Peyer's patch (tissue), 4 donors: ENCODE data around the gene COMMD4.

Source experiments
- POLR2A ChIP-seq, 2 donors: fragments of 450-650 bp; IDR thresholded peaks; one replicate each; pipeline ENCODE4 v1.5.1; 2017; ENCODE audit warnings: antibody characterized with exemption in 2 of 2, mild to moderate bottlenecking in 2 of 2, moderate library complexity in 2 of 2
- TF ChIP-seq, protein P1 (sequence below), 6 experiments: fragments of 450-650 bp in 4 of 6; fragments of 200-600 bp in 2 of 6; sonication (generic) in 1 of 6; IDR thresholded peaks; one replicate each; pipeline ENCODE4 v1.5.1; 2017 to 2019; ENCODE audit warnings: antibody characterized with exemption in 6 of 6, mild to moderate bottlenecking in 3 of 6, moderate library complexity in 1 of 6

DNA sequence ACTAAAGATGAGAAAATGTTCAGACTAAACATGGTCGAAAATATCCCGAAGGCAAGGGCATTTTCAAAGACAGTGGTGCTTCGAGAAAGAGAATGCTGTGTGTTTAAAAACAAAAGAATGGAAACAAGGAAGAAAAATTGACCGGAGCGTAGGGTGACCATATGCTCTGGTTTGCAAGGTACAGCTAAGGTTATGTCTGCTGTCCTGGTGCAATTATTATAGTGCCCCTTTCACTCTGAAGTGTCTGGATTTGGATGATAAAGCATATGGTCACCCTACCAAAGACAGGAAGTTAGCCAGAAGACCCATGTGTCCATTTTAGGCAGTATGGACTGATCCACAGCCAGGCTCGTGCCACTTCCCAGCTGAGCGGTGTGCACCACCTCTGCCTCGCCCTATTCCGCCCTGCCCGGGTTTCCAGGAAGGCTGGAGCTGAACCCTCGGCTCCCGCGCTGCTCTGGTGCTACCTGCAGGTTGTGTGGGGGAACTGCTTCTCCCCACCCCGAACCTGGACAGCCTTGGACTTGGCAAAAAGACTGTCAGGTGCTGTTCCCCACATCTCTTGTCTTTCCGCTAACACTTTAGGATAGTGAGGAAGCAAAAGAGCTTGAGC, 28.0 kb upstream of the COMMD4 start:
- TF ChIP-seq, protein P1, sequence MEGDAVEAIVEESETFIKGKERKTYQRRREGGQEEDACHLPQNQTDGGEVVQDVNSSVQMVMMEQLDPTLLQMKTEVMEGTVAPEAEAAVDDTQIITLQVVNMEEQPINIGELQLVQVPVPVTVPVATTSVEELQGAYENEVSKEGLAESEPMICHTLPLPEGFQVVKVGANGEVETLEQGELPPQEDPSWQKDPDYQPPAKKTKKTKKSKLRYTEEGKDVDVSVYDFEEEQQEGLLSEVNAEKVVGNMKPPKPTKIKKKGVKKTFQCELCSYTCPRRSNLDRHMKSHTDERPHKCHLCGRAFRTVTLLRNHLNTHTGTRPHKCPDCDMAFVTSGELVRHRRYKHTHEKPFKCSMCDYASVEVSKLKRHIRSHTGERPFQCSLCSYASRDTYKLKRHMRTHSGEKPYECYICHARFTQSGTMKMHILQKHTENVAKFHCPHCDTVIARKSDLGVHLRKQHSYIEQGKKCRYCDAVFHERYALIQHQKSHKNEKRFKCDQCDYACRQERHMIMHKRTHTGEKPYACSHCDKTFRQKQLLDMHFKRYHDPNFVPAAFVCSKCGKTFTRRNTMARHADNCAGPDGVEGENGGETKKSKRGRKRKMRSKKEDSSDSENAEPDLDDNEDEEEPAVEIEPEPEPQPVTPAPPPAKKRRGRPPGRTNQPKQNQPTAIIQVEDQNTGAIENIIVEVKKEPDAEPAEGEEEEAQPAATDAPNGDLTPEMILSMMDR (IDR thresholded peaks at IDR 0.05), result peak in 4 of 6 experiments; percentile 26 to 55 (median 48)
- no peak for TF ChIP-seq POLR2A (IDR thresholded peaks at IDR 0.05)
